Gastrocnemius medialis (tissue), 4 donors: ENCODE results near the gene SIPA1L2. TPM values are rescaled to one million over a fixed set of nuclear protein-coding genes. Genes with fewer than 3 reads are reported as not detected.

Source experiments
- ATAC-seq, 2 donors: fragments of 150-250 bp; one replicate each; pipeline ENCODE4 v1.9.1; 2016
- DNase-seq, 2 donors: peaks; one replicate each; pipeline ENCODE4 v3.0.0-alpha.2; 2019
- H3K27ac ChIP-seq, 4 donors: fragments of 200-600 bp; sonication (generic); 1 replicate in 1 of 4; 2 replicates in 3 of 4; pipeline ENCODE4 v1.5.1; 2016 to 2018; ENCODE audit warnings: mild to moderate bottlenecking in 2 of 4, moderate library complexity in 1 of 4
- H3K27me3 ChIP-seq, 3 donors: fragments of 200-600 bp; sonication (generic) in 2 of 3; 1 replicate in 1 of 3; 2 replicates in 2 of 3; pipeline versions ENCODE4 v1.5.1 to v1.6.0; 2016 to 2019; ENCODE audit warnings: mild to moderate bottlenecking in 1 of 3, moderate library complexity in 1 of 3
- H3K36me3 ChIP-seq, 2 donors: fragments of 200-600 bp; sonication (generic) in 1 of 2; one replicate each; pipeline ENCODE4 v1.5.1; 2017 to 2018
- H3K4me1 ChIP-seq, 2 donors: fragments of 200-600 bp; sonication (generic) in 1 of 2; one replicate each; pipeline ENCODE4 v1.5.1; 2016 to 2017; ENCODE audit warnings: mild to moderate bottlenecking in 2 of 2
- H3K4me3 ChIP-seq, 4 donors: fragments of 200-600 bp; sonication (generic) in 3 of 4; 1 replicate in 1 of 4; 2 replicates in 3 of 4; pipeline ENCODE4 v1.5.1; 2016 to 2019; ENCODE audit warnings: mild to moderate bottlenecking in 2 of 4
- H3K9me3 ChIP-seq, 3 donors: fragments of 200-600 bp; sonication (generic) in 2 of 3; 1 replicate in 1 of 3; 2 replicates in 2 of 3; pipeline ENCODE4 v1.5.1; 2016 to 2019
- POLR2A ChIP-seq, 2 donors: fragments of 450-650 bp; IDR thresholded peaks; one replicate each; pipeline ENCODE4 v1.6.1; 2017; ENCODE audit warnings: antibody characterized with exemption in 2 of 2, mild to moderate bottlenecking in 2 of 2, moderate library complexity in 2 of 2
- in situ Hi-C, 4 donors: fragments of 200-750 bp; cut with MboI; loops; one replicate each; pipeline versions ENCODE4 v1.15.0 to v1.8.0; 2017; ENCODE audit warnings: low sequenced_read_pairs in 4 of 4
- intact Hi-C: fragments of 100-400 bp; cut with DNase I; formaldehyde crosslinking; loops from one replicate; pipeline ENCODE4 v1.15.1; 2023; ENCODE audit warnings: low total_unique reads
- total RNA-seq, 4 donors: library from RNA; depleted of rRNA; stranded (reverse); fragments of >200 nt; gene quantifications; one replicate each; pipeline versions ENCODE4 v1.1.0 to v1.2.3, GENCODE V29; 2016
- TF ChIP-seq, protein P1 (sequence below), 5 experiments: fragments of 450-650 bp in 3 of 5; fragments of 200-600 bp in 2 of 5; sonication (generic) in 2 of 5; IDR thresholded peaks in 4 of 5; conservative IDR thresholded peaks in 1 of 5; 1 replicate in 4 of 5; 2 replicates in 1 of 5; pipeline ENCODE4 v1.5.1; 2016 to 2019; ENCODE audit warnings: antibody characterized with exemption in 5 of 5, mild to moderate bottlenecking in 3 of 5, moderate library complexity in 3 of 5

SIPA1L2 gene
- total RNA-seq, 4 donors from 2014 or later, result 3.1 to 22.7 (median 3.9) TPM

DNA sequence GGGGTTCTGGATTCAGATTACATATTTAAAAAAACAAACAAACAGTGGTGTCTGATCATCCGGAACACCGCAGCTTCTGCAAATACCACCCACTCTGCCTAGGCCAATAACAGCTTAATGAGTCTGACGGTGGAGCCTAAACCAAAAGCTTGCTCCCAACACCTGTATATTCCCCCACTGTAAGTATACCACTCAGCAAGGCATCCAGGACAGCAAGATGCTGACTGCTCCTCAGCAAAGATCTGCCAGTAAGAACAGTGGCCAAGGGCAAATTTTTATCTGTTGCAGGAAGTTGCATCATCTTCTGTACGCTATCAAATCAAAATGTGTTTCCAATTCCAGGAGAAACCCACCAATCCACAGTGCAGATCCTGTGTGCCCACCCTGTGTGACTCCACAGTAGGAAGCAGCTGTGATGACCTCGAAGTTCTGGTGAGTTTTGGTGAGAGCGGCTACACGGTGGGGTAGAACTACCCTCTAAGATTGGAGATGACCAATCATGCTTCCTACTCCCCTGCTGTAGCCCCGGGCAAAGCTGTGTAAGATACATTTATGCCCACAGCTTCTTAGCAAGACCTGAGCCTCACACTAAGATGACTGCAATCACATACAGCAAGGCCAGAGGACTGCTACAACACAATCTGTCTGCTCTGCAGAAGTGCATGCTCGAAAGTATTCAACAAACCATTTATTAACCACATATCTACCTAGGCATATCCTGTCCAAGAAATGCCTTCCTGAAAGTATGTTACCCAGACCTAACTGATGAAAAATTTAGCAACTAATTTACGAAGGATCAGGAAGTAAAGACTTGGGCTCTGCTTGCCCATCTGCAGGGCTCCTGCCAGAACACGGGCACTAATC, 30.5 kb downstream of the SIPA1L2 start:
- Histone ChIP-seq H3K4me3 (no peak overlapping the region), H3K9me3 (no peaks in the 10 kb centered on the region), H3K36me3 (no peaks in the 10 kb centered on the region), H3K27ac (no peak overlapping the region), H3K4me1 (no peaks in the 10 kb centered on the region), H3K27me3 (no peaks in the 10 kb centered on the region)
- ATAC-seq (no peak), DNase-seq (no peak)
- intact Hi-C loops, result no loop called here
- in situ Hi-C loops, result loop anchor here in 2 of 4 donors (25.0 kb wide), 1 partner anchor 737 kb away; no protein-coding TSS in a partner anchor
- no peak for TF ChIP-seq POLR2A (IDR thresholded peaks at IDR 0.05)
- TF ChIP-seq, protein P1, sequence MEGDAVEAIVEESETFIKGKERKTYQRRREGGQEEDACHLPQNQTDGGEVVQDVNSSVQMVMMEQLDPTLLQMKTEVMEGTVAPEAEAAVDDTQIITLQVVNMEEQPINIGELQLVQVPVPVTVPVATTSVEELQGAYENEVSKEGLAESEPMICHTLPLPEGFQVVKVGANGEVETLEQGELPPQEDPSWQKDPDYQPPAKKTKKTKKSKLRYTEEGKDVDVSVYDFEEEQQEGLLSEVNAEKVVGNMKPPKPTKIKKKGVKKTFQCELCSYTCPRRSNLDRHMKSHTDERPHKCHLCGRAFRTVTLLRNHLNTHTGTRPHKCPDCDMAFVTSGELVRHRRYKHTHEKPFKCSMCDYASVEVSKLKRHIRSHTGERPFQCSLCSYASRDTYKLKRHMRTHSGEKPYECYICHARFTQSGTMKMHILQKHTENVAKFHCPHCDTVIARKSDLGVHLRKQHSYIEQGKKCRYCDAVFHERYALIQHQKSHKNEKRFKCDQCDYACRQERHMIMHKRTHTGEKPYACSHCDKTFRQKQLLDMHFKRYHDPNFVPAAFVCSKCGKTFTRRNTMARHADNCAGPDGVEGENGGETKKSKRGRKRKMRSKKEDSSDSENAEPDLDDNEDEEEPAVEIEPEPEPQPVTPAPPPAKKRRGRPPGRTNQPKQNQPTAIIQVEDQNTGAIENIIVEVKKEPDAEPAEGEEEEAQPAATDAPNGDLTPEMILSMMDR (IDR thresholded peaks at IDR 0.05 in 4 of 5, conservative IDR thresholded peaks at IDR 0.05 in 1 of 5), result no peak

DNA sequence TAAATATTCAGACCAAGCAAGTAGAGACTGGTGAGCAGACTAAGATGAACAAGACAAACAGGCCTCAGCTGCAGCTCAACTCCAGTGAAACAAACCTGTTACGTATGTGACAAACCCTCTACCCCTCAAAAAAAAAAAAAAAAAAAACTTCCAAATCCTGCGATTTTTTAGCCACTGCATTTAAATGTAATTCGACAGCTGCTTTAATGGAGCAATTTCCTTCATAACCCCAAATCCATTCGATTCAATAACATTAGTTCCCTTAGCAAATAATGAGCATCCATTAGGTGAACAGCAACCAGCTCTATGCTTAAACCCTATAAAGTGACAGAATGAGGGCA, 31.1 kb downstream of the SIPA1L2 start:
- H3K27ac ChIP-seq, result no peak overlapping the region
- H3K4me3 ChIP-seq, result no peak overlapping the region
- no peak for ATAC-seq
- in situ Hi-C loops, result no loop called here
- no peaks in the 10 kb centered on the region for H3K27me3 ChIP-seq
- H3K4me1 ChIP-seq, result no peaks in the 10 kb centered on the region
- TF ChIP-seq, protein P1 (IDR thresholded peaks at IDR 0.05 in 4 of 5, conservative IDR thresholded peaks at IDR 0.05 in 1 of 5), result no peak
- TF ChIP-seq POLR2A (IDR thresholded peaks at IDR 0.05), result no peak
- H3K36me3 ChIP-seq, result no peaks in the 10 kb centered on the region
- intact Hi-C loops, result no loop called here
- H3K9me3 ChIP-seq, result no peaks in the 10 kb centered on the region
- no peak for DNase-seq

DNA sequence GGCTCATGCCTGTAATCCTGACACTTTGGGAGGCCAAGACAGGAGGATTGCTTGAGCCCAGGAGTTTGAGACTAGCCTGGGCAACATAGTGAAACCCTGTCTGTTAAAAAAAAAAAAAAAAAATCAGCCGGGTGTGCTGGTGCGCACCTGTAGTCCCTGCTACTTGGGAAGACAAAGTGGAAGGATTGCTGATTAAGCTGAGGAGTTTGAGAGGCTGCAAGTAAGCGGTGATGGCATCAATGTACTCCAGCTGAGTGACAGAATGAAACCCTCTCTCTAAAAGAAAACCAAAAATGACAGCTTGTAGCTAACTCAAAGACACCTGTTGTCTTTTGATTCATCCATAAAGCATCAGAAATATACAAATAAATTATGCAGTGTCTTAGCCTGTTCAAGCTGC, 31.8 kb downstream of the SIPA1L2 start:
- Histone ChIP-seq H3K4me1 (no peaks in the 10 kb centered on the region), H3K27ac (no peak overlapping the region), H3K4me3 (no peak overlapping the region), H3K27me3 (no peaks in the 10 kb centered on the region), H3K36me3 (no peaks in the 10 kb centered on the region), H3K9me3 (no peaks in the 10 kb centered on the region)
- DNase-seq (no peak), ATAC-seq (no peak)
- in situ Hi-C loops, result no loop called here
- TF ChIP-seq, protein P1 (IDR thresholded peaks at IDR 0.05 in 4 of 5, conservative IDR thresholded peaks at IDR 0.05 in 1 of 5), result no peak
- no peak for TF ChIP-seq POLR2A (IDR thresholded peaks at IDR 0.05)
- intact Hi-C loops, result no loop called here

DNA sequence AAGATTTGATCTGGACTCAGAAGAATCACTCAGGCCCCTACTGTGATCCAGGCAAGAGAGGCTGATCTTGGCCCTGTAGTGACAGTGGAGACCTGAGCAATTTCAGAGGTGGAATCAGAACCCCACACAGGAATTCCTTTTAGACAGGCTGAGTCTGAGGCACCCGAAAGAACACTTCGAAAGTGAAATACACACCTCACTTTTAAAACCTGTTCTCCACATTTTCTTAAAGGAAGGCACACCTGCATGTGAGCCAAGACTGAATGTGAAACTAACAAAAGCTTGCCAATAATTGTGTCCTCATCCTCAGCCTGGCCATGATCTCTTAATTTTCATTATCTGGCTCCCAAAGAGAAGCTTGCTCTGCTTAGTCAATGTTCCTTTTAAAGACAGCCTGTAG, 32.2 kb downstream of the SIPA1L2 start:
- no peak for TF ChIP-seq POLR2A (IDR thresholded peaks at IDR 0.05)
- TF ChIP-seq, protein P1 (IDR thresholded peaks at IDR 0.05 in 4 of 5, conservative IDR thresholded peaks at IDR 0.05 in 1 of 5), result no peak
- Histone ChIP-seq H3K4me1 (no peaks in the 10 kb centered on the region), H3K9me3 (no peaks in the 10 kb centered on the region), H3K36me3 (no peaks in the 10 kb centered on the region), H3K4me3 (no peak overlapping the region), H3K27ac (no peak overlapping the region), H3K27me3 (no peaks in the 10 kb centered on the region)
- DNase-seq, result no peak
- no peak for ATAC-seq
- intact Hi-C loops, result no loop called here
- in situ Hi-C loops, result no loop called here
